ENCODE data around the gene RAD9A.

Gene RAD9A

GRCh38 chr11:67415501-67416304 lies 23.9 kb downstream of the RAD9A start, which contains the start of gene CARNS1:
Gene CARNS1, plus strand, starts transcription at chr11:67415678. Its CDS starts 522 bp downstream, at chr11:67416200.
- DNase-seq (ENCODE audit: insufficient read length, low spot score): no peak
- FAIRE-seq: no peak
- TF ChIP-seq CTCF (IDR thresholded peaks at IDR 0.05; ENCODE audit: insufficient read depth, missing control alignments): no peak

- FAIRE-seq: no peak
- no peak for TF ChIP-seq CTCF (IDR thresholded peaks at IDR 0.05; ENCODE audit: insufficient read depth, missing control alignments)
- no peak for DNase-seq (ENCODE audit: insufficient read length, low spot score)
Observed at GRCh38 chr11:67416416-67417335, 24.9 kb downstream of the RAD9A start.

- FAIRE-seq: no peak
- no peak for TF ChIP-seq CTCF (IDR thresholded peaks at IDR 0.05; ENCODE audit: insufficient read depth, missing control alignments)
Observed at GRCh38 chr11:67417425-67417824, 25.6 kb downstream of the RAD9A start.

GRCh38 chr11:67418476-67419281 lies 26.9 kb downstream of the RAD9A start:
- no peak for DNase-seq (ENCODE audit: insufficient read length, low spot score)
- no peak for TF ChIP-seq CTCF (IDR thresholded peaks at IDR 0.05; ENCODE audit: insufficient read depth, missing control alignments)
- FAIRE-seq: no peak

More at GRCh38 chr11:67417425-67417824, 25.6 kb downstream of the RAD9A start:
- no peak for DNase-seq (ENCODE audit: insufficient read length, low spot score)

- no peak for TF ChIP-seq CTCF (IDR thresholded peaks at IDR 0.05; ENCODE audit: insufficient read depth, missing control alignments)
- no peak for FAIRE-seq
- no peak for DNase-seq (ENCODE audit: insufficient read length, low spot score)
Observed at GRCh38 chr11:67419325-67420049, 27.7 kb downstream of the RAD9A start.

GRCh38 chr11:67420147-67420645 lies 28.4 kb downstream of the RAD9A start:
- TF ChIP-seq CTCF (IDR thresholded peaks at IDR 0.05; ENCODE audit: insufficient read depth, missing control alignments): no peak
- no peak for DNase-seq (ENCODE audit: insufficient read length, low spot score)
- no peak for FAIRE-seq
